Measurements from ENCODE around the gene TRIM47.

- TF ChIP-seq EZH2phosphoT487 (IDR thresholded peaks at IDR 0.05; ENCODE audit: low read depth, severe bottlenecking, unreplicated experiment) (no peak), CTCF (IDR thresholded peaks at IDR 0.05; ENCODE audit: poor library complexity) (no peak), EZH2 (IDR thresholded peaks at IDR 0.05; ENCODE audit: borderline replicate concordance) (no peak)
Observed at GRCh38 chr17:75832652-75833400, 45.6 kb downstream of the TRIM47 start.

Data from hepatocyte (in vitro differentiated cells).